ENCODE data around the gene NANOS1. TPM values are rescaled to one million over a fixed set of nuclear protein-coding genes. Genes with fewer than 3 reads are reported as not detected.
A peak's percentile ranks its signal among the peaks of the same experiment; 100 is the strongest.
"Not testable (repeated sequence)": the region's sequence is repeated elsewhere in the genome, so short reads cannot be mapped to it uniquely, and the experiment has no call there.

Gene NANOS1
- total RNA-seq, 1 experiment from 2014 or later, result 18.0 TPM

- no TSS peak for BruUV-seq (replicated peaks)
- POLR2A ChIA-PET, result no interaction called here
- H3K4me1 ChIP-seq (ENCODE audit: control insufficient read depth, insufficient read depth, low read length), result peaks cover 49% of the 10 kb centered on the region
- TF ChIP-seq TCF7L2 (IDR thresholded peaks at IDR 0.05; ENCODE audit: low read depth, low read length), result no peak
- peak; percentile 42; the same call in 1 of the 2 replicates for TF ChIP-seq POLR2AphosphoS5 (IDR thresholded peaks at IDR 0.05; ENCODE audit: low read depth, low read length)
- ATAC-seq, result no peak
- 0 out of 4 replicates have a peak overlapping the region, but pooled peaks of 1 of the 2 experiments have one; percentile 5 for H3K4me3 ChIP-seq (ENCODE audit: low read depth in 2 of 2, low read length in 2 of 2)
- intact Hi-C loops (cut with micrococcal nuclease; ENCODE audit: unreplicated experiment) (loop anchor here (5.0 kb wide), 2 partner anchors 284 to 459 kb away; no protein-coding TSS in a partner anchor), in situ Hi-C loops (cut with HindIII; ENCODE audit: low pct_unique_long_range_greater_than_20kb, low sequenced_read_pairs) (no loop called here)
- DNase-seq (ENCODE audit: low read depth, low spot score), result no peak
- H3K36me3 ChIP-seq (ENCODE audit: control insufficient read depth, insufficient read depth, low read length), result no peaks in the 10 kb centered on the region
- H3K27ac ChIP-seq (ENCODE audit: low read length), result peak overlapping the region; percentile 85
- CTCF ChIA-PET, result no interaction called here
- H3K9me3 ChIP-seq (ENCODE audit: control insufficient read depth, insufficient read depth, low read depth, low read length), result no peaks in the 10 kb centered on the region
- no peaks in the 10 kb centered on the region for H3K27me3 ChIP-seq (ENCODE audit: control insufficient read depth, insufficient read depth, low read length)
Observed at GRCh38 chr10:119026301-119027110, 3.0 kb upstream of the NANOS1 start.

GRCh38 chr10:119028445-119028899 lies 1.0 kb upstream of the NANOS1 start:
- Histone ChIP-seq H3K4me3 (ENCODE audit: low read depth in 2 of 2, low read length in 2 of 2) (peak overlapping the region; percentile 43 to 61), H3K27ac (ENCODE audit: low read length) (peak overlapping the region; percentile 80), H3K4me1 (ENCODE audit: control insufficient read depth, insufficient read depth, low read length) (peaks cover 50% of the 10 kb centered on the region)
- H3K27me3 ChIP-seq (ENCODE audit: control insufficient read depth, insufficient read depth, low read length); CTCF ChIA-PET; in situ Hi-C loops (cut with HindIII; ENCODE audit: low pct_unique_long_range_greater_than_20kb, low sequenced_read_pairs); H3K9me3 ChIP-seq (ENCODE audit: control insufficient read depth, insufficient read depth, low read depth, low read length); ATAC-seq; H3K36me3 ChIP-seq (ENCODE audit: control insufficient read depth, insufficient read depth, low read length); DNase-seq (ENCODE audit: low read depth, low spot score); BruUV-seq (replicated peaks): not testable (repeated sequence)
- POLR2A ChIA-PET, result interaction anchor here (0.7 kb wide), 1 partner anchor 291 kb away, joined by 3 read pairs; no protein-coding TSS in a partner anchor
- intact Hi-C loops (cut with micrococcal nuclease; ENCODE audit: unreplicated experiment), result loop anchor here (5.0 kb wide), 2 partner anchors 286 to 461 kb away; no protein-coding TSS in a partner anchor

DNA sequence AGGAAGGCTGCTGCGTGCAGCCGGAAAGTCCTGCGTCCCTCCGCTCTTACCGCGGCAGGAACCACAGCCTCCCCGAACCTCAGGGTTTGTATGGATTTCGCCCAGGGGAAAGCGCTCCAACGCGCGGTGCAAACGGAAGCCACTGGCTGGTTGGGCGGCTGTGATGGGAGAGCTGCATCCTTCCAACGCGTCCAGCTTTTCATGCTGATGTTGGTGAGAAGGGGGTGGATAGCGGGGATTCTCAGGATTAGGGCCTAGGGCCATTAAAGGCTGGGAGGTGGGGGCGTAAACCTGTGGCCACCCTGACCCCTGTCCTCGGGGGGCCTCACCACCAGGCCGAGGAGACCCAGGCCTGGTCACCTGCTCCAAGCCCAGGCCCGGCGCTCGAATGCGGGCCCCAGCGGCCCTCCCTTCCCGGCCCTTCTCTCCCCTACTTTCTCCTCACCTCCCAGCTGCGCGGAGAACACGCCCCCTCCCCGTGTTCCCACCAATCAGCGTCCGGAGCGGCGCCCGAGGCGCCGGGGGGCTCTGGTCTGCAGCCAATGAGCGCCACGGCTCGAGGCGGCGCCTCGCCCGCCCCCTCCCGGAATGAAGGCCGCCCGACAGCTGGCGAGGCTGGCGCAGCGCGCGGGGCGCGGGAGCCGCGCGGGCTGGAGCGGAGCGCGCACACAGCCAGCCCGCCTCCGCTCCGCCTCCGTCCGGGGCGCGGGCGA lies 458 bp upstream of the NANOS1 start:
- Histone ChIP-seq H3K27ac (ENCODE audit: low read length) (peak overlapping the region; percentile 80), H3K4me1 (ENCODE audit: control insufficient read depth, insufficient read depth, low read length) (peaks cover 49% of the 10 kb centered on the region), H3K4me3 (ENCODE audit: low read depth in 2 of 2, low read length in 2 of 2) (peak overlapping the region; percentile 43 to 61), H3K36me3 (ENCODE audit: control insufficient read depth, insufficient read depth, low read length) (peaks cover 7% of the 10 kb centered on the region), H3K27me3 (ENCODE audit: control insufficient read depth, insufficient read depth, low read length) (no peaks in the 10 kb centered on the region), H3K9me3 (ENCODE audit: control insufficient read depth, insufficient read depth, low read depth, low read length) (no peaks in the 10 kb centered on the region)
- ATAC-seq, result peak; percentile 77
- POLR2A ChIA-PET, result interaction anchor here (0.7 kb wide), 1 partner anchor 292 kb away, joined by 3 read pairs; no protein-coding TSS in a partner anchor
- in situ Hi-C loops (cut with HindIII; ENCODE audit: low pct_unique_long_range_greater_than_20kb, low sequenced_read_pairs), result no loop called here
- CTCF ChIA-PET, result interaction anchor here (0.7 kb wide), 1 partner anchor 291 kb away, joined by 3 read pairs; no protein-coding TSS in a partner anchor
- peak; percentile 27; the same call in 1 of the 2 replicates for TF ChIP-seq POLR2AphosphoS5 (IDR thresholded peaks at IDR 0.05; ENCODE audit: low read depth, low read length)
- TF ChIP-seq SIN3A (IDR thresholded peaks at IDR 0.05; ENCODE audit: borderline replicate concordance, insufficient read depth, low read depth, low read length), result no peak
- BruUV-seq (replicated peaks), result no TSS peak
- no peak for DNase-seq (ENCODE audit: low read depth, low spot score)
- intact Hi-C loops (cut with micrococcal nuclease; ENCODE audit: unreplicated experiment), result loop anchor here (5.0 kb wide), 2 partner anchors 287 to 462 kb away; no protein-coding TSS in a partner anchor
